T follicular helper cell (primary cell): ENCODE results near the gene SAE1.
"Not testable (repeated sequence)": the region's sequence is repeated elsewhere in the genome, so short reads cannot be mapped to it uniquely, and the experiment has no call there.

Source experiments
- DNase-seq: peaks from one replicate; pipeline ENCODE4 v3.0.0-alpha.2; 2020; ENCODE audit warnings: low read depth

Gene SAE1

GRCh38 chr19:47130120-47130588 lies 481 bp upstream of the SAE1 start:
- DNase-seq = no peak

DNA sequence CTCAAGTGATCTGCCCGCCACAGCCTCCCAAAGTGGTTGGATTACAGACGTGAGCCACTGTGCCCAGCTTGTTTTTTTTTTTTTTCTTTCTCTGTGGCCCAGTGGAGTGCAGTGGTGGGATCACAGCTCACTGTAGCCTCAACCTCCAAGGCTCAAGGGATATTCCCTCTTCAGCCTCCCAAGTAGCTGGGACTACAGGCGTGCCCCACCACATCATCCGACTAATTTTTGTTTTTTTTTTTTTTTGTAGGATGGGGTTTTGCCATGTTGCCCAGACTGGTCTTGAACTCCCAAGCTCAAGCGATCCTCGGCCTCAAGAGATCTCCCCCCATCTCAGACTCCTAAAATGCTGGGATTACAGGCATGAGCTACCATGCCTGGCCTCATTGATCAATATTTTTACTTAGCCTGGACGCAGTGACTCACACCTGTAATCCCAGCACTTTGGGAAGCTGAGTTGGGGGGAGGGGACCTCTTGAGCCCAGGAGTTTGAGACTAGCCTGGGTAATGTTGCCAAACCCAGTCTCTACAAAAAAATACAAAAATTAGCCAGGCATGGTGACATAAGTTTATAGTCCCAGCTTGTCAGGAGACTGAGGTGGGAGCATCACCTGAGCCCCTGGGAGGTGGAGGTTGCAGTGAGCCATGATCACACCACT lies 1.7 kb downstream of the SAE1 start:
- no peak for DNase-seq

DNA sequence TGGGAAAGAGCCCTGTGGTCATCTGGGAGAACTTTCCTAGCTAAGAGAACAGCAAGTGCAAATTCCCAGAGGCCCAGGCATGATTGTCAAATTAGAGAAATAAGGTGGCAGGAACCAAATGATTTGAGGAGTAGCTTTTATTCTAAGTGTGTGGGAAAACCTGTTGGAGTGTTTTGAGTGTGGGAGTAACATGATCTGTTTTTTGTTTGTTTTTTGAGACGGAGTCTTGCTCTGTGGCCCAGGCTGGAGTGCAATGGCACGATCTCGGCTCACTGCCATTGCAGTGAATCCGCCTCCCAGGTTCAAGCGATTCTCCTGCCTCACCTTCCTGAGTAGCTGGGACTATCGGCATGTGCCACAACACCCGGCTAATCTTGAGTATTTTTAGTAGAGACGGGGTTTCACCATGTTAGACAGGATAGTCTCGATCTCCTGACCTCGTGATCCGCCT lies 2.4 kb downstream of the SAE1 start:
- no peak for DNase-seq

DNA sequence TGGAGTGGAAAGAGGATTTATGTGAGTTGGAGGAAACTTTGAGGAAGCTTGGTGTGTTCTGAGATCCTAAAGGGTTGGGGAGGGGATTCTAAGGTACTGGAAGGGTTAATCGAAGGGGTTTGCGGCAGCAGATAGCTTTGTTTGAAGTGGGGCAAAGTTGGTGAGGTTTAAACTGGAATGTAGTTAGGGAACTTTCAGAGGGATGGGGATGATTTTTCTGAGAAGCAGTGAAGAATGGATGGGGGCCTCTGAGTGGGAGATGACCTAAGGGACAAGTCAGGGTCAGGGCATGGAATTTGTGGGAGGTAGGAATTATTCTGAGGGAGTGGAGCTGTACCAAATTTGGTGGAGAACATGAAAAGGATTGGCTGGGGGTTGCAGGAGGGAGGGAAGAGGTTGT lies 3.9 kb downstream of the SAE1 start:
- no peak for DNase-seq

DNA sequence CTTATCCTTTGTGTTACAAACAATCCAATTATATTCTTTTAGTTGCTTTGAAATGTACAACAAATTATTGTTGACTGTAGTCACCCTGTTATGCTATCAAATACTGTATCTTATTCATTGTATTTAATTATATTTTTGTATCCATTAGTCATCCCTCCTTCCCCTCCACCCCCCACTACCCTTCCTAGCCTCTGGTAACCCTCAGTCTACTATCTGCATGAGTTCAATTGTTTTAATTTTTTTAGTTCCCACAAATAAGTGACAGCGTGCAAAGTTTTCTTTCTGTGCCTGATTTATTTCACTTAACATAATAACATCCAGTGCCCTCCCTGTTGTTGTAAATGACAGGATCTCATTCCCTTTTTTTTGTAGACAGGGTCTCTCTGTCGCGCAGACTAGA lies 4.5 kb downstream of the SAE1 start:
- no peak for DNase-seq

DNA sequence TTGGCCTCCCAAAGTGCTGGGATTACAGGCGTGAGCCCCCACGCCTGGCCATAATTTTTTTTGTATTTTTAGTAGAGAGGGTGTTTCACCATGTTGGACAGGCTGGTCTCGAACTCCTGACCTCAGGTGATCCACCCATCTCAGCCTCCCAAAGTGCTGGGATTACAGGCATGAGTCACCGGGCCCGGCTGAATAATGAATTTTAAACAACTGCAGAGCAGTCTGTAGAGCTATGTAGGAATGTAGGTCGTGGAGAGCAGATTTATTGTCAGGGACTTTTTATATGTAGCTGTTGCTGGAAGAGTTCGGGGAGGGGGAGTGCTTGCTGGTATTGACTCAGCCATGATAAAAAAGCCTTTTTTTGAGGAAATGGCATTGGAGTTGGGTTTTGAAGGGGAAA lies 10.6 kb downstream of the SAE1 start:
- DNase-seq = not testable (repeated sequence)

DNA sequence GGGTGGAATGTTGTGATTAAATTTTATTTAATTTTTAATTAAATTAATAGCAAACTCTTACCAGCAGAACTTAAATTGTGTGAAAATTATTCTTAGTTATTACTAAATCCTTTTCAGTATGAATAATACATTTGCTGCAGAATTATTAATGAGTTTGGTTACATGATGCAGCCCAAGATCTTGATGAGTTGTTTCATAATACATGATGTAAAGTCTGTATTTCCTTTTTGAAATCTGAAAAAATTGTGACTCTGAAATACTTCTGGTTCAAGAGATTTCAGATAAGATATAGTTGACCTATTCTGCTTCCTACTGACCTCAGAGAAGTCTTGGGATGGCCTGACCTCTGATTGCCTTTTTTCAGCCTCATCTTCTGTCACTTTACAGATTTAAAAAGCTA lies 11.1 kb downstream of the SAE1 start:
- DNase-seq = no peak

GRCh38 chr19:47142779-47143178 lies 12.1 kb downstream of the SAE1 start:
- DNase-seq = no peak

GRCh38 chr19:47143322-47144073 lies 12.9 kb downstream of the SAE1 start:
- DNase-seq = no peak

DNA sequence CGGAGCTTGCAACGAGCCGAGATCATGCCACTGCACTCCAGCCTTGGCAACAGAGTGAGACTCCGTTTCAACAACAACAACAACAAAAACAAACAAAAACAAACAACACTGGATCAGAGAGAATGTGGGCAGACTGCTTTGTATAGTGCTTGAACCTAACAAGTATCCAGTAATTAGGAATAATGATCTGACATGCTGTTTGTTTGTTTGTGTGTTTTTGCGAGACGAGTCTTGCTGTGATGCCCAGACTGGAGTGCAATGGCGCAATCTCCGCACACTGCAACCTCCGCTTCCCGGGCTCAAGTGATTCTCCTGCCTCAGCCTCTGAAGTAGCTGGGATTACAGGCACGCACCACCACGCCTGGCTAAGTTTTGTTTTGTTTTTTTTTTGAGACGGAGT lies 14.0 kb downstream of the SAE1 start:
- DNase-seq = no peak

- DNase-seq = no peak
These were observed 15.2 kb downstream of the SAE1 start for GRCh38 chr19:47145639-47146486.

DNA sequence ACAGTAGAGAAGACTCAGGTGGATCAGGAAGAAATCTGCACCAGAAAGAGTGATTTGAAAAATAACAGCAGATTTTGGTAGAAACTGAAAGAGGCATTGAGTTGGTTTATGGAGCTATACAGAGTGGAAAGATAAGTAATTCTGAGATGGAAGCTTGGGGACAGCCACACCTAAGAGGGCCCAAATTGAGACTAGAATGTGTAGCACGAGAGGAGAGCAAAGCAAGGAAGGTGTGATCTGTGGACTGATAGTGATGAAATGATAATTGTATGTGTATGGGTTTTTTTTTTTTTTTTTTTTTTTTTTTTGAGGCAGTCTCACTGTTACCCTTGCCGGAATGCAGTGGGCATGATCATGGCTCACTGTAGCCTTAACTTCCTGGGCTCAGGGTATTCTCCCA lies 16.3 kb downstream of the SAE1 start:
- no peak for DNase-seq

DNA sequence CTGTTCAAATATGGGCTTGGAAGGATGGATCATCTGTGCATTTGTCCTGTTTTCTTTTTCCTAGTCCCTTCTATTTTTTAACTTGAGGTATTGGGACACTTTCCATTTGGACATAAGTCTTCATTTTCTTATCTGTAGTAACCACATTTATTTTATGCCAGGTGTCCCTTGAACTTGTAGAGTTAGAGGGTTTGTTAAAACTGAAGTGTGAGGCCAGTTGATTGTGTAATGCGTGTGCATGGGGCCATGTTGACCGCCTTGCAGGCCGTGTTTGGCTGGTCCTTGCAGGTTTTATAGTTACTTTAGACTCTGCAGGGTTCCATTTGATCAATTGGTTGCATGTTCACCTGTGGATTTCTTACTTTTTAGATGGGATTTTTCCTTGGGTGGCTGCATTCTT lies 21.0 kb downstream of the SAE1 start:
- no peak for DNase-seq

GRCh38 chr19:47152205-47152604 lies 21.6 kb downstream of the SAE1 start:
- no peak for DNase-seq

DNA sequence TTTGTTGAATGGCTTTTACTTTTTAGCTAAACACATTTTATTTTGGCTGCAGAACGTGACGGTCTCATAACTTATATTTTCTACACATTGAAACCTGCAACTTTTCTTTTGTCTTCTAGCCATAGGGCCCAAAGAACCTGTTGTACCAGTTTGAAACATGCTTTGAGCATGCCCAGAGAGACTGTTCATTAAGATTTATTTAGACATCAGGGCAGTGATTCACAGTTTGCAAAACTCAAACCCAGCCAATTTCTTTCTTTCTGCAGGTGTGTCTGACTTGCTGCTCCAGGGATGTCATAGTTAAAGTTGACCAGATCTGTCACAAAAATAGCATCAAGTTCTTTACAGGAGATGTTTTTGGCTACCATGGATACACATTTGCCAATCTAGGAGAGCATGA lies 22.0 kb downstream of the SAE1 start:
- no peak for DNase-seq

GRCh38 chr19:47153266-47153665 lies 22.6 kb downstream of the SAE1 start:
- DNase-seq = no peak

- no peak for DNase-seq
These were observed 24.5 kb downstream of the SAE1 start for GRCh38 chr19:47155148-47155547.

- no peak for DNase-seq
These were observed 26.3 kb downstream of the SAE1 start for GRCh38 chr19:47156861-47157430.

- DNase-seq = peak; percentile 17
These were observed 27.0 kb downstream of the SAE1 start for GRCh38 chr19:47157431-47158321.

DNA sequence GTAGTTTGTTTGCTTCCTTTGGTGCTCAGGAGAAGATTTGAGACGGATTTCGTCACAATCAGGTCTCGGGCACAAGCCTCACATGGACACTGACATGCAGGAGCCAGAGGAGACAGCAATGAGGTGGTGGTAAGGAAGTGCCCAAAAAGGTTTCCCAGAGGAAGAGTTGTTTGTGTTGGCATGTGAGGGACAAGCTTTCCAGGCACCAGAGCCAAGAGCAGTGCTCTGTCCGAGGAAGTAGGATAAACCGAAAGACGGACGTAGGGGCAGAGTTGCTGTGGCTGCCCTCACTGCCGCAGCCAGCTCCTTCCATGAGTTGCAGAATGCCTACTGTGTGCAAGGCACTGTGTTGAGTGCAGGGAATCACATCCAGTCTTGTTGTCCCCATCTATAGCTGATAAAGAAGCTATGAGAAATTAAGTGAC lies 27.7 kb downstream of the SAE1 start:
- no peak for DNase-seq

DNA sequence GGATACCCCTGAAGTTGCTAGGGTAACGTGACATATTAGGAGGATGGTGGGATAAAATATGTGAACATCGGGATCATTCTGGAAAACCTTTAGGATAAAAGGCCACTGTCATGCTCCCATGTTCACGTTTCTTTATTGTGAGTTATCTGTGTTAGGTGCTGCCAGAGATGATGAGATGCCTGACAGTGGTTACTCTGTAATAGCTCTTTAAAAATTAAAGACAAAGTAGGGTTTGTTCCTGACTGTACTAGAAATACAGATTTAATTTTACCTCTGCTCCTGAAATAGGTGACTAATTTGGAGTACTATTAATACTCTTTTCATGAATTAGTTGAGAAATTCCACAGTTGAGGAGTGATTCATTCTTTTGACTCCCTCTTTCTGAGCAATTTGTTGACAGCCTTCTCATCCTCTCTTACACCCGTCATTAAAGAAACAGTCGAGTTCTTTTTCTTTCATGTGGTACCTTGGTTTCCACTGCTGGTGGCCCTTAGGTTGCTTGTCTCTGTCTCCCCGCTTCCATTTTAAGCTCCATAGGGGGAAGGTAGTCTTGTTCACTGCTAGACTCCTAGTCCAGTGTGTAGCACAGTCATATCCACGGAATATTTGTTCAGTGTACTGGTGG lies 28.4 kb downstream of the SAE1 start:
- DNase-seq = peak; percentile 42
